ENCODE data around the gene ZNF417.

DNA sequence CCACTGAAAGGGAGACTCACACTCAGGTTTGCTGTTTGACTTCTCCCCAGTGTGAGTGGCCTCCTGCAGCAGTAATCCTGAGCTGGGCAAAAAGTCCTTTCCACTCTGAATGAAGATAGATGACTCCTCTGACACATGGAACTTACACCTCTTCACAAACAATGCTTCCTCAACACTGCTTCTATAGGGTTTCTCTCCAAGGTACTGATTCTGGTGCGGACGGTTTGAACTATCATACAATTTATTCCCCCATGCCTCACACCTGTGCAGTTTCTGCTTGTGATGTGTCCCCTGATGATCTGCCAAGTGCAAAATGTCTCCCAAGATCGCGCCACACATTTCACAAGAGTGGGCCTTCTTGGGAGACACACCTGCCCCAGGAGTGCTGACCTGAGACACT is 11.2 kb upstream of the ZNF417 start:
- TF ChIP-seq, protein P1, sequence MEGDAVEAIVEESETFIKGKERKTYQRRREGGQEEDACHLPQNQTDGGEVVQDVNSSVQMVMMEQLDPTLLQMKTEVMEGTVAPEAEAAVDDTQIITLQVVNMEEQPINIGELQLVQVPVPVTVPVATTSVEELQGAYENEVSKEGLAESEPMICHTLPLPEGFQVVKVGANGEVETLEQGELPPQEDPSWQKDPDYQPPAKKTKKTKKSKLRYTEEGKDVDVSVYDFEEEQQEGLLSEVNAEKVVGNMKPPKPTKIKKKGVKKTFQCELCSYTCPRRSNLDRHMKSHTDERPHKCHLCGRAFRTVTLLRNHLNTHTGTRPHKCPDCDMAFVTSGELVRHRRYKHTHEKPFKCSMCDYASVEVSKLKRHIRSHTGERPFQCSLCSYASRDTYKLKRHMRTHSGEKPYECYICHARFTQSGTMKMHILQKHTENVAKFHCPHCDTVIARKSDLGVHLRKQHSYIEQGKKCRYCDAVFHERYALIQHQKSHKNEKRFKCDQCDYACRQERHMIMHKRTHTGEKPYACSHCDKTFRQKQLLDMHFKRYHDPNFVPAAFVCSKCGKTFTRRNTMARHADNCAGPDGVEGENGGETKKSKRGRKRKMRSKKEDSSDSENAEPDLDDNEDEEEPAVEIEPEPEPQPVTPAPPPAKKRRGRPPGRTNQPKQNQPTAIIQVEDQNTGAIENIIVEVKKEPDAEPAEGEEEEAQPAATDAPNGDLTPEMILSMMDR (conservative IDR thresholded peaks at IDR 0.05 in 1 of 2, IDR thresholded peaks at IDR 0.05 in 1 of 2; ENCODE audit: low read depth in 1 of 2, low read length in 2 of 2): no peak
- no peak for TF ChIP-seq EZH2 (IDR thresholded peaks at IDR 0.05; ENCODE audit: low read length, missing control alignments)

Data from fibroblast of lung (primary cell).